ENCODE data around the gene ABI3BP. TPM values are rescaled to one million over a fixed set of nuclear protein-coding genes. Genes with fewer than 3 reads are reported as not detected.

ABI3BP gene
- polyA plus RNA-seq, 3 donors, result not detected

GRCh38 chr3:101011136-101011535 lies 17.9 kb upstream of the ABI3BP start:
- H3K36me3 Mint-ChIP-seq, result no peaks in the 10 kb centered on the region
- no peak overlapping the region for H3K27ac Mint-ChIP-seq
- H3K9me3 Mint-ChIP-seq, result peaks cover 14 to 34% (median 17%) of the 10 kb centered on the region in 7 donors
- Histone ChIP-seq H3K9me3 (replicated peaks in 1 of 2; ENCODE audit: control insufficient read depth in 1 of 2, insufficient read depth in 1 of 2, low read length in 2 of 2) (peaks cover 12 to 14% of the 10 kb centered on the region in 2 donors), H3K4me2 (replicated peaks; ENCODE audit: extremely low read depth, low read length, poor library complexity, severe bottlenecking) (no peak overlapping the region), H4K20me1 (ENCODE audit: insufficient read depth, low read length) (no peaks in the 10 kb centered on the region), H3K36me3 (replicated peaks in 1 of 2; ENCODE audit: control insufficient read depth in 1 of 2, insufficient read depth in 2 of 2, low read length in 2 of 2) (no peaks in the 10 kb centered on the region), H3K4me1 (ENCODE audit: control insufficient read depth in 1 of 2, insufficient read depth in 2 of 2, low read length in 2 of 2) (no peaks in the 10 kb centered on the region), H3K4me3 (replicated peaks in 1 of 3; ENCODE audit: low read depth in 2 of 3, low read length in 3 of 3) (no peak overlapping the region), H3K9ac (ENCODE audit: insufficient read depth, low read length, poor library complexity, severe bottlenecking) (no peak overlapping the region), H3K79me2 (ENCODE audit: insufficient read depth, low read length) (no peaks in the 10 kb centered on the region), H3K27me3 (ENCODE audit: control insufficient read depth in 2 of 2, insufficient read depth in 2 of 2, low read length in 2 of 2) (no peaks in the 10 kb centered on the region), H2AFZ (ENCODE audit: insufficient read depth, low read depth, low read length, poor library complexity, severe bottlenecking) (no peak overlapping the region), H3K27ac (ENCODE audit: low read depth in 1 of 2, low read length in 2 of 2) (no peak overlapping the region)
- intact Hi-C loops (cut with micrococcal nuclease), result no loop called here
- no peak for TF ChIP-seq CTCF (IDR thresholded peaks at IDR 0.05)
- no peak overlapping the region for H3K4me3 Mint-ChIP-seq
- no peak for DNase-seq
- H3K27me3 Mint-ChIP-seq (ENCODE audit: low read depth in 3 of 3), result peaks cover 0 to 1% (median 0%) of the 10 kb centered on the region in 3 donors
- H3K4me1 Mint-ChIP-seq, result no peaks in the 10 kb centered on the region

DNA sequence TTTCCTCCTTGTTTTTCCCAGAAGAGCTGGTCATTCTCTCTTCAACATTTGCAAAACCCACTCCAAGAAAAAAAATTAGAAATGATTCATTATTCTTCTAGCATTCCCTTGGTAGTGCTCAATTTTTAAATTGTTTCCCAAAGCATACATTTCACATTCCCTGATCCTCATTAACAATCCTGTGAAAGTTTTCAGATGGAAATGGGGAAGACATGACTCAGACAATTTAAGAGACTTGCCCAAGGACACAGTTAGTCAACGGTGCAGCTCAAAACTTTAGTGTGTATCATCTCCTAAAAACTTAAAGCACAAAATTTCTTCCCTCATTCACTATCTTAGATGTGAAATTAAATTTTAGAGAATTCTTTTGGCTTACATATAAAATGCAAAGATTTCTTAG lies 17.1 kb upstream of the ABI3BP start:
- no peak overlapping the region for H3K4me2 ChIP-seq (replicated peaks; ENCODE audit: extremely low read depth, low read length, poor library complexity, severe bottlenecking)

More for the DNA sequence above, 17.1 kb upstream of the ABI3BP start:
- Histone ChIP-seq H3K36me3 (replicated peaks in 1 of 2; ENCODE audit: control insufficient read depth in 1 of 2, insufficient read depth in 2 of 2, low read length in 2 of 2) (no peaks in the 10 kb centered on the region), H3K27ac (ENCODE audit: low read depth in 1 of 2, low read length in 2 of 2) (no peak overlapping the region), H3K9ac (ENCODE audit: insufficient read depth, low read length, poor library complexity, severe bottlenecking) (no peak overlapping the region), H4K20me1 (ENCODE audit: insufficient read depth, low read length) (no peaks in the 10 kb centered on the region), H3K9me3 (replicated peaks in 1 of 2; ENCODE audit: control insufficient read depth in 1 of 2, insufficient read depth in 1 of 2, low read length in 2 of 2) (peaks cover 12 to 14% of the 10 kb centered on the region in 2 donors), H3K4me3 (replicated peaks in 1 of 3; ENCODE audit: low read depth in 2 of 3, low read length in 3 of 3) (no peak overlapping the region), H3K79me2 (ENCODE audit: insufficient read depth, low read length) (no peaks in the 10 kb centered on the region), H3K27me3 (ENCODE audit: control insufficient read depth in 2 of 2, insufficient read depth in 2 of 2, low read length in 2 of 2) (no peaks in the 10 kb centered on the region), H3K4me1 (ENCODE audit: control insufficient read depth in 1 of 2, insufficient read depth in 2 of 2, low read length in 2 of 2) (no peaks in the 10 kb centered on the region), H2AFZ (ENCODE audit: insufficient read depth, low read depth, low read length, poor library complexity, severe bottlenecking) (no peak overlapping the region)
- Mint-ChIP-seq H3K27me3 (ENCODE audit: low read depth in 3 of 3) (peaks cover 0 to 1% (median 0%) of the 10 kb centered on the region in 3 donors), H3K9me3 (peaks cover 14 to 34% (median 17%) of the 10 kb centered on the region in 7 donors), H3K27ac (no peak overlapping the region), H3K4me1 (no peaks in the 10 kb centered on the region), H3K36me3 (no peaks in the 10 kb centered on the region), H3K4me3 (no peak overlapping the region)
- intact Hi-C loops (cut with micrococcal nuclease), result no loop called here
- WGBS (ENCODE audit: insufficient coverage), result no CpG with 5 or more reads among the region's 1 CpG
- no peak for DNase-seq
- TF ChIP-seq CTCF (IDR thresholded peaks at IDR 0.05), result no peak

Measured in CD14-positive monocyte (primary cell).